ENCODE data around the gene PDZD7. TPM values are rescaled to one million over a fixed set of nuclear protein-coding genes. Genes with fewer than 3 reads are reported as not detected.

The PDZD7 gene
- total RNA-seq, 1 experiment from 2014 or later = 1.8 TPM

DNA sequence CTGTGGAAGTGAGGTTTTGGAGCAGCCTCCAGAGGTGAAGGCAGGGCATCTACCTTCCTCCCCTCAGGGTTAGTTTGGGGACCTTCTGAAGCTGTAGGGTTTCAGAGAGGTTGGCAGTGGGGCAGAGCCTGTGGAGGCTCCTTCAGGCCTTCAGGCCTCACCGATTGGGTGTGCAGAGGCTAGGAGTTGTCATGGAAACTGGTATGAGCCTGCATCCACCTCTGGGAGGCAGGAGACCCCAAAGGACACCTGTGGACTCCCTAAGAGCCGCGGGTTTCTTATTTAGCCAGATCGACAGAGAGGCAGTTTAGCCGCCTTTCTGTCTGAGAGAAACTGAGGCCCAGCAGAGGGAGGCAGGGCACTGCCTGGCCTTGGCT, 29.3 kb downstream of the PDZD7 start:
- peaks cover 11% of the 10 kb centered on the region; the same call in 1 of the 2 replicates for H3K36me3 ChIP-seq (ENCODE audit: control insufficient read depth, insufficient read depth, low read length)
- no TSS peak for BruUV-seq (replicated peaks)
- ChIA-PET POLR2A (no interaction called here), CTCF (no interaction called here)
- DNase-seq (ENCODE audit: low read depth, low spot score) (no peak), ATAC-seq (no peak)
- in situ Hi-C loops (cut with HindIII; ENCODE audit: low pct_unique_long_range_greater_than_20kb, low sequenced_read_pairs) = no loop called here
- H3K4me3 ChIP-seq (ENCODE audit: low read depth in 2 of 2, low read length in 2 of 2) = no peak overlapping the region
- H3K9me3 ChIP-seq (ENCODE audit: control insufficient read depth, insufficient read depth, low read depth, low read length) = no peaks in the 10 kb centered on the region
- no peak overlapping the region; the same call in 1 of the 2 replicates for H3K27ac ChIP-seq (ENCODE audit: low read length)
- intact Hi-C loops (cut with micrococcal nuclease; ENCODE audit: unreplicated experiment) = no loop called here
- peaks cover 25% of the 10 kb centered on the region for H3K4me1 ChIP-seq (ENCODE audit: control insufficient read depth, insufficient read depth, low read length)
- H3K27me3 ChIP-seq (ENCODE audit: control insufficient read depth, insufficient read depth, low read length) = no peaks in the 10 kb centered on the region
- no peak for TF ChIP-seq CTCF (IDR thresholded peaks at IDR 0.05)
- TF ChIP-seq, protein P1, sequence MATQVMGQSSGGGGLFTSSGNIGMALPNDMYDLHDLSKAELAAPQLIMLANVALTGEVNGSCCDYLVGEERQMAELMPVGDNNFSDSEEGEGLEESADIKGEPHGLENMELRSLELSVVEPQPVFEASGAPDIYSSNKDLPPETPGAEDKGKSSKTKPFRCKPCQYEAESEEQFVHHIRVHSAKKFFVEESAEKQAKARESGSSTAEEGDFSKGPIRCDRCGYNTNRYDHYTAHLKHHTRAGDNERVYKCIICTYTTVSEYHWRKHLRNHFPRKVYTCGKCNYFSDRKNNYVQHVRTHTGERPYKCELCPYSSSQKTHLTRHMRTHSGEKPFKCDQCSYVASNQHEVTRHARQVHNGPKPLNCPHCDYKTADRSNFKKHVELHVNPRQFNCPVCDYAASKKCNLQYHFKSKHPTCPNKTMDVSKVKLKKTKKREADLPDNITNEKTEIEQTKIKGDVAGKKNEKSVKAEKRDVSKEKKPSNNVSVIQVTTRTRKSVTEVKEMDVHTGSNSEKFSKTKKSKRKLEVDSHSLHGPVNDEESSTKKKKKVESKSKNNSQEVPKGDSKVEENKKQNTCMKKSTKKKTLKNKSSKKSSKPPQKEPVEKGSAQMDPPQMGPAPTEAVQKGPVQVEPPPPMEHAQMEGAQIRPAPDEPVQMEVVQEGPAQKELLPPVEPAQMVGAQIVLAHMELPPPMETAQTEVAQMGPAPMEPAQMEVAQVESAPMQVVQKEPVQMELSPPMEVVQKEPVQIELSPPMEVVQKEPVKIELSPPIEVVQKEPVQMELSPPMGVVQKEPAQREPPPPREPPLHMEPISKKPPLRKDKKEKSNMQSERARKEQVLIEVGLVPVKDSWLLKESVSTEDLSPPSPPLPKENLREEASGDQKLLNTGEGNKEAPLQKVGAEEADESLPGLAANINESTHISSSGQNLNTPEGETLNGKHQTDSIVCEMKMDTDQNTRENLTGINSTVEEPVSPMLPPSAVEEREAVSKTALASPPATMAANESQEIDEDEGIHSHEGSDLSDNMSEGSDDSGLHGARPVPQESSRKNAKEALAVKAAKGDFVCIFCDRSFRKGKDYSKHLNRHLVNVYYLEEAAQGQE (IDR thresholded peaks at IDR 0.05; ENCODE audit: insufficient read depth in 1 of 2, low read depth in 2 of 2, low read length in 1 of 2) = no peak
- TF ChIP-seq TCF7L2 (IDR thresholded peaks at IDR 0.05; ENCODE audit: low read depth, low read length) = no peak
- no peak for TF ChIP-seq SIN3A (IDR thresholded peaks at IDR 0.05; ENCODE audit: borderline replicate concordance, insufficient read depth, low read depth, low read length)
- no peak for TF ChIP-seq POLR2AphosphoS5 (IDR thresholded peaks at IDR 0.05; ENCODE audit: low read depth, low read length)

DNA sequence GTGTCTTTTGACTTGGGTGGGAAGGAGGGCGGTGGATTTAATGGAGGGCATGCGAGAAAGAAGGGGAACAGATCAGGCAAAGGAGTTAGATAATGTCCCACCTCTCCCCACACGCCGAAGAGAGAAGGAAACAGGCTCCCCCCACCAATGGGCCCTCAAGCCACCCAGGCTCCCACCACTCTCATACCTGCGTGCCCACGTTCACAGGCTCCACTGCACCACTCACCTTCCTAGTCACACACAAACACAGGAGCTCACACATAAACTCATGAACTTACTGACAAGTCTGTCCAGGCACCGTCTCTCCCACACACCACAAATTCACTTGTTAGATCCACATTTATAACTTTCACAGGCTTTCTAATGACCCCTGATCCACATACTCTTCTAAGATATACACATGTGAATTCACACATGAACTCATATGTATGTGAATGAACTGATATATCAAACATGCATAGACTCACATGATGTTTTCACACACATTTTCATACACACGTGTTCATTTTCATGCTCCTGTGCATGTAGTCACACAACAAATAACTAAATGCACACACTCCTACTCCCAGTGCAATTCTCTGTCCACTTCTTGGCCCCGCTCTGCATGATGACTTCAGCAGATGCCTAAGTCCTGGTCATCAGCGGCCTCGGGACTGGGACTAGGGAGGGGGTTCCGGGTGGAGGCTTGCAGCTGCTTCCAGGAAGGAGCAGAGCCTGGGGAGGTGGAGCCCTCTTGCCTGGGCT, 29.8 kb downstream of the PDZD7 start:
- H3K4me3 ChIP-seq (ENCODE audit: low read depth in 2 of 2, low read length in 2 of 2) = peak overlapping the region; percentile 71 to 74; a peak in 2 of 4 replicates
- H3K36me3 ChIP-seq (ENCODE audit: control insufficient read depth, insufficient read depth, low read length) = peaks cover 11% of the 10 kb centered on the region; the same call in 1 of the 2 replicates
- CTCF ChIA-PET = no interaction called here
- no peak for DNase-seq (ENCODE audit: low read depth, low spot score)
- in situ Hi-C loops (cut with HindIII; ENCODE audit: low pct_unique_long_range_greater_than_20kb, low sequenced_read_pairs) (no loop called here), intact Hi-C loops (cut with micrococcal nuclease; ENCODE audit: unreplicated experiment) (no loop called here)
- no peak for ATAC-seq
- TF ChIP-seq, protein P1 (IDR thresholded peaks at IDR 0.05; ENCODE audit: insufficient read depth in 1 of 2, low read depth in 2 of 2, low read length in 1 of 2) = no peak
- H3K27ac ChIP-seq (ENCODE audit: low read length) = peak overlapping the region; percentile 92
- BruUV-seq (replicated peaks) = TSS peak; percentile 66
- peaks cover 31% of the 10 kb centered on the region for H3K4me1 ChIP-seq (ENCODE audit: control insufficient read depth, insufficient read depth, low read length)
- no peaks in the 10 kb centered on the region for H3K9me3 ChIP-seq (ENCODE audit: control insufficient read depth, insufficient read depth, low read depth, low read length)
- POLR2A ChIA-PET = no interaction called here
- no peaks in the 10 kb centered on the region for H3K27me3 ChIP-seq (ENCODE audit: control insufficient read depth, insufficient read depth, low read length)
